Heart right ventricle (tissue), 16 donors: ENCODE data around the gene CDK19. TPM values are rescaled to one million over a fixed set of nuclear protein-coding genes. Genes with fewer than 3 reads are reported as not detected.

Experiments used
- ATAC-seq, 8 donors: fragments of 200-7000 bp; cut with Tn5 transposase; one replicate each; pipeline ENCODE4 v1.9.1; 2020; ENCODE audit warnings: mild to moderate bottlenecking in 8 of 8, moderate library complexity in 8 of 8, moderate number of reproducible peaks in 1 of 8
- DNase-seq, 2 donors: peaks; one replicate each; pipeline ENCODE4 v3.0.0-alpha.2; 2020
- H3K27ac ChIP-seq, 10 donors: fragments of 200-600 bp; sonication (generic) in 2 of 10; one replicate each; pipeline versions ENCODE4 v1.5.0 to v1.8.0; 2020 to 2022; ENCODE audit warnings: mild to moderate bottlenecking in 3 of 10
- H3K27me3 ChIP-seq, 7 donors: fragments of 200-600 bp; one replicate each; pipeline ENCODE4 v1.8.0; 2021 to 2022; ENCODE audit warnings: mild to moderate bottlenecking in 2 of 7
- H3K36me3 ChIP-seq, 9 donors: fragments of 200-600 bp; sonication (generic) in 1 of 9; one replicate each; pipeline versions ENCODE4 v1.5.0 to v1.8.0; 2020 to 2022; ENCODE audit warnings: mild to moderate bottlenecking in 2 of 9
- H3K4me1 ChIP-seq, 9 donors: fragments of 200-600 bp; sonication (generic) in 1 of 9; one replicate each; pipeline versions ENCODE4 v1.5.0 to v1.8.0; 2020 to 2022; ENCODE audit warnings: mild to moderate bottlenecking in 4 of 9
- H3K4me3 ChIP-seq, 10 donors: fragments of 200-600 bp; sonication (generic) in 2 of 10; one replicate each; pipeline versions ENCODE4 v1.5.0 to v1.8.0; 2020 to 2022; ENCODE audit warnings: mild to moderate bottlenecking in 7 of 10, moderate library complexity in 2 of 10
- H3K9me3 ChIP-seq, 11 donors: fragments of 200-600 bp in 10 of 11; sonication (generic) in 2 of 11; one replicate each; pipeline versions ENCODE4 v1.5.0 to v1.8.0; 2013 to 2022; ENCODE audit warnings: mild to moderate bottlenecking in 2 of 11, control low read depth in 1 of 11, moderate library complexity in 1 of 11
- WGBS, 2 donors: extraction: QIAGEN DNeasy Blood & Tissue Kit; methylation state at CpG; one replicate each; pipeline ENCODE4 v1.1.7; 2013; ENCODE audit warnings: inconsistent platforms in 1 of 2; 5-methylcytosine and 5-hydroxymethylcytosine counted together
- intact Hi-C, 10 donors: fragments of 100-400 bp; cut with DNase I; formaldehyde crosslinking; loops; one replicate each; pipeline versions ENCODE4 v1.11.1 to v1.14.2; 2022
- polyA plus RNA-seq, 2 donors: library from polyadenylated mRNA; stranded (reverse); fragments of 200-250 nt; gene quantifications; one replicate each; pipeline ENCODE4 v1.2.3, GENCODE V29; 2013
- total RNA-seq, 10 donors: library from RNA; stranded (reverse); fragmentation: NEBNext Ultra II Directional in 3 of 10; extraction: Animal tissue kit (Norgen Biotek cat#: 25700) in 3 of 10; gene quantifications; one replicate each; pipeline versions ENCODE4 v1.2.1 to v1.2.4, GENCODE V29; 2021 to 2023
- TF ChIP-seq, protein P1 (sequence below), 9 donors: fragments of 200-600 bp; sonication (generic) in 2 of 9; IDR thresholded peaks; one replicate each; pipeline versions ENCODE4 v1.5.0 to v1.8.0; 2021 to 2022; ENCODE audit warnings: antibody characterized with exemption in 9 of 9, mild to moderate bottlenecking in 5 of 9, moderate library complexity in 1 of 9
- donor health status: Arrhythmogenic right ventricular cardiomyopathy.
- donor health status: ischemic (EF 13 %, LVEDD 7.1; RV severe dilation, severe dysfunction).
- donor health status: healthy with polysubstance abuse.
- donor health status: DM: no; HTN: yes; CAD: no.
- donor health status: DM: no; HTN: no; CAD: no.
- donor health status: ischemic (EF 25% LVEDD 6.9; RV normal size, moderate dysfunction).
- donor health status: ischemic (EF 25% LVEDD 5.7; RV mildly dilated, moderate dysfunction).
- donor health status: healthy.
- donor health status: DM: yes; HTN: yes; CAD: no.
- donor health status: Ischemic cardiomyopathy.
- donor health status: ischemic (EF 35%, LVEDD 5.7; RV mildly dilated, moderate dysfunction).
- donor health status: nonischemic (EF 11% LVEDD 7.7; RV severe dilation, severe dysfunction).
- donor health status: DM: yes; HTN: yes; CAD: no.
- donor health status: PGD.
- donor health status: ischemic (EF 29% LVEDD 5.4; RV normal size, mild dysfunction).
- donor health status: nonischemic (EF 23%, LVEDD 6.1; RV moderate dilation, normal function).

Gene CDK19
- total and polyA plus RNA-seq, 12 donors = 3.9 to 13.0 (median 8.4) TPM

DNA sequence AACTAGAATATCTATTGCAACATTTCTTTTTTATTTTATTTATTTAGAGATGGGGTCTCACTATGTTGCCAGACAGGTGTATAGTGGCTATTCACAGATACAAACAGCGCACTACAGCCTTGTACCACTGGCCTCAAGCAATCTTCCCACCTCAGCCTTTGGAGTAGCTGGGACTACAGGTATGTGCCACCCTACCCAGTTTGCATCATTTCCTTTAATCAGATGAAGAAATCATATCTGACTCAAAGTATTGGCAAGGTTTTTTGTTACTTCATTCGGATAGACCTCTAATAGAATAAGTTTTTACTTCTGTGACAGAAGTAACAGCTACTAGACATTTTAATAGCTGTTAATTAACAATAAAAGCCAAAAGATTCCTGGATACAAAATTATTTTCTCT, 153.9 kb downstream of the CDK19 start:
- no peaks in the 10 kb centered on the region for H3K27me3 ChIP-seq
- intact Hi-C loops = no loop called here
- 95 to 99% methylated on average over 2 of the region's 2 CpGs for WGBS, 2 donors
- no peak for DNase-seq
- peaks cover 0 to 20% (median 0%) of the 10 kb centered on the region in 9 donors for H3K4me1 ChIP-seq
- no peak for ATAC-seq
- H3K27ac ChIP-seq = no peak overlapping the region
- H3K9me3 ChIP-seq = peaks cover 0 to 5% (median 0%) of the 10 kb centered on the region in 11 donors
- TF ChIP-seq, protein P1, sequence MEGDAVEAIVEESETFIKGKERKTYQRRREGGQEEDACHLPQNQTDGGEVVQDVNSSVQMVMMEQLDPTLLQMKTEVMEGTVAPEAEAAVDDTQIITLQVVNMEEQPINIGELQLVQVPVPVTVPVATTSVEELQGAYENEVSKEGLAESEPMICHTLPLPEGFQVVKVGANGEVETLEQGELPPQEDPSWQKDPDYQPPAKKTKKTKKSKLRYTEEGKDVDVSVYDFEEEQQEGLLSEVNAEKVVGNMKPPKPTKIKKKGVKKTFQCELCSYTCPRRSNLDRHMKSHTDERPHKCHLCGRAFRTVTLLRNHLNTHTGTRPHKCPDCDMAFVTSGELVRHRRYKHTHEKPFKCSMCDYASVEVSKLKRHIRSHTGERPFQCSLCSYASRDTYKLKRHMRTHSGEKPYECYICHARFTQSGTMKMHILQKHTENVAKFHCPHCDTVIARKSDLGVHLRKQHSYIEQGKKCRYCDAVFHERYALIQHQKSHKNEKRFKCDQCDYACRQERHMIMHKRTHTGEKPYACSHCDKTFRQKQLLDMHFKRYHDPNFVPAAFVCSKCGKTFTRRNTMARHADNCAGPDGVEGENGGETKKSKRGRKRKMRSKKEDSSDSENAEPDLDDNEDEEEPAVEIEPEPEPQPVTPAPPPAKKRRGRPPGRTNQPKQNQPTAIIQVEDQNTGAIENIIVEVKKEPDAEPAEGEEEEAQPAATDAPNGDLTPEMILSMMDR (IDR thresholded peaks at IDR 0.05) = no peak
- no peaks in the 10 kb centered on the region for H3K36me3 ChIP-seq
- H3K4me3 ChIP-seq = no peak overlapping the region

DNA sequence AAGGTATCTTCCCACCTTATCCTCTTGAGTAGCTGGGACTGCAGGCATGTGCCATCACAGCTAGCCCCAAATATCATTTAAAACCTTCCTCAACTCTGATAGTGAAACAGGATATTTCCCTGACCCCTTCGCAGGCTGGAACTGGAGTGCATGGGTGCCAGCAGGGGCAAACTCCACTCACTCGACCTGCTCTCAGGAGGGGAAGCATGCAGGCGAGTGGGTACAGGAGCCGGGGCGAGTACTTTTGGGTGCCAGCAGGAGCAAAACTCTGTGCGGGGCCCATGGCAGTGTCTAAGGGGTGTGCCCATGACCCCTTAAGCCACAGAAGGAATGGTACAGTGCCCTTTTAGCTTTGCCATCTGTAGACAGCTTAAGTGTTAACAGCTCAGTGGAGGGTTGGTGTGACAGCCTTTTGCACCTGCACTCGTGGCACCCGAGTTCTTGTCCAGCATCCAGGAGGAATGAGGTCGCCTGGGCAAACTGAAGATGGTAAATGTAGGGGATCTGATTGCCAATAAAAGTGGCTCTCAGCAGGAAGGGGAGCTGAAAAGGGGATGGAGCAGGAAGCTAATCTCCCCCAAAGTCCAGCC, 155.1 kb downstream of the CDK19 start:
- Histone ChIP-seq H3K27me3 (no peaks in the 10 kb centered on the region), H3K27ac (no peak overlapping the region), H3K9me3 (peaks cover 0 to 5% (median 0%) of the 10 kb centered on the region in 11 donors), H3K4me3 (no peak overlapping the region), H3K4me1 (peaks cover 0 to 19% (median 4%) of the 10 kb centered on the region in 9 donors), H3K36me3 (no peaks in the 10 kb centered on the region)
- TF ChIP-seq, protein P1 (IDR thresholded peaks at IDR 0.05) = no peak
- DNase-seq (no peak), ATAC-seq (no peak)
- intact Hi-C loops = no loop called here
- 86% methylated on average over 9 of the region's 9 CpGs for WGBS, 2 donors

DNA sequence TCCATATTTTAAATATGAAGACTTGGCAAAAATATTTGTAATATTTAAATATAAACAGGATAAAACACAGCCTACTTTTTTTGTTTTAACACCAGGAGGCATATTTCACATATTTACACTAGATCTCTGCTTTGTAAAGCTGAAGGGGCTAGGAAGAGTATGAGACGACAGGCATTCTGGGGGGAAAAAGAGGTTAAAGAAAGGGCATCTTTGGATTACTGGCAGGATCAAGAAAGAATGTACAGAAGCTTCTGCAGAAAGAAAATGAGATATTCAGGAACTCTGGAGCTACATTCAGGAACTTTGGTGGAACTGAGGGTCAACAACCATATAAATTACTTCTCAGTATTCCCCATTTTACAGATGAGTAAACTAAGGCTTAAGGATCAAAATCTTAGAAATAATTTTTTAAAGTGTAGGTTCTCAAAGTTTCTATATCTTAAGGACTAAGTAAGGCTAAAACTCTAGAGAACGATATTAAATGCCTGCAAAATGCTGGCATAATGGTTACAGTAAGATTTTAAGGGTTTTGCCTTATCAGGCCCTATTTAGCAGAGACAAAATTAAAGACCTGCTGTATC, 156.5 kb downstream of the CDK19 start:
- peaks cover 0 to 19% (median 2%) of the 10 kb centered on the region in 9 donors for H3K4me1 ChIP-seq
- no peaks in the 10 kb centered on the region for H3K27me3 ChIP-seq
- H3K9me3 ChIP-seq = peaks cover 0 to 5% (median 0%) of the 10 kb centered on the region in 11 donors
- WGBS, 2 donors = 85 to 89% methylated on average over 2 of the region's 2 CpGs
- ATAC-seq (no peak), DNase-seq (no peak)
- intact Hi-C loops = loop anchor here in 1 of 10 donors (10.0 kb wide), 1 partner anchor 124 kb away; no protein-coding TSS in a partner anchor
- no peak overlapping the region for H3K27ac ChIP-seq
- TF ChIP-seq, protein P1 (IDR thresholded peaks at IDR 0.05) = no peak
- H3K36me3 ChIP-seq = no peaks in the 10 kb centered on the region
- no peak overlapping the region for H3K4me3 ChIP-seq

DNA sequence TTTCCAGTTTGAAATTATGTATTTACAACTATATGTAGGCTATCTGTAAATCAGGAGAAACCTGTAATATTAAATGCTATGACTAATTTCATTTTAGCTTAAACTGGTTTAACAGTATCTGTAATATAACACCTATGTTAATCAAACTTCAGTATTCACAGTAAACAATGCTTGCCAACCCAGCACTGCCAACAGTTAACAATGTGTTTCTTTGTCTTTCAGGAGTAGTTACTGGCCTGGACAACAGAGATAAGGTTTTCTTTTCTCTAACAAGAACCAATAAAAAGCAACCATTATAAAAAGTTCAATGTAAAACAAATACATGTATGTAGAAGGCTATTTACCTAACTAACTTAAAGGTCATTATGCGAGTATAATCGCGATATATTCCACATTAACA, 158.8 kb downstream of the CDK19 start:
- Histone ChIP-seq H3K4me1 (peaks cover 0 to 19% (median 0%) of the 10 kb centered on the region in 9 donors), H3K27me3 (no peaks in the 10 kb centered on the region), H3K4me3 (no peak overlapping the region), H3K36me3 (no peaks in the 10 kb centered on the region), H3K9me3 (peaks cover 0 to 5% (median 0%) of the 10 kb centered on the region in 11 donors), H3K27ac (no peak overlapping the region)
- TF ChIP-seq, protein P1 (IDR thresholded peaks at IDR 0.05) = no peak
- 94 to 96% methylated on average over 3 of the region's 3 CpGs for WGBS, 2 donors
- intact Hi-C loops = loop anchor here in 1 of 10 donors (10.0 kb wide), 1 partner anchor 122 kb away; no protein-coding TSS in a partner anchor
- ATAC-seq (no peak), DNase-seq (no peak)
